Measurements from ENCODE around the gene TBC1D7.

GRCh38 chr6:13287104-13287503, 41.2 kb downstream of the TBC1D7 start:
- no peak for TF ChIP-seq POLR2A (IDR thresholded peaks at IDR 0.05)
- TF ChIP-seq CTCF (IDR thresholded peaks at IDR 0.05), result no peak

All from uterus (tissue), 2 donors.